Bronchial epithelial cell (primary cell): ENCODE data around the gene CDO1. TPM values are rescaled to one million over a fixed set of nuclear protein-coding genes. Genes with fewer than 3 reads are reported as not detected.

Experiments used
- DNase-seq: peaks from one replicate; pipeline ENCODE4 v3.0.0-alpha.2; 2010; ENCODE audit warnings: low read depth
- FAIRE-seq: peaks from 2 replicates; lab custom pipeline; 2011; peaks lifted over from hg19 to GRCh38; lab: Jason Lieb, UNC
- H3K27me3 ChIP-seq: 2 replicates; pipeline ENCODE4 v1.5.1; 2011; ENCODE audit warnings: low read length; ENCODE audit not compliant: control insufficient read depth, insufficient read depth
- H3K36me3 ChIP-seq: 2 replicates; pipeline ENCODE4 v1.5.1; 2011; ENCODE audit warnings: low read length; ENCODE audit not compliant: control insufficient read depth, insufficient read depth
- H3K4me3 ChIP-seq: 2 replicates; pipeline ENCODE4 v1.5.1; 2011; ENCODE audit warnings: mild to moderate bottlenecking, low read depth, low read length, control low read depth
- total RNA-seq: library from RNA; depleted of rRNA; stranded (reverse); fragments of >200 nt; gene quantifications from 2 replicates; pipeline ENCODE4 v1.2.1, GENCODE V29; 2014
- TF ChIP-seq, protein P1 (sequence below): IDR thresholded peaks from 2 replicates; pipeline ENCODE4 v1.5.1; 2011; ENCODE audit warnings: mild to moderate bottlenecking, moderate library complexity, low read length, control low read depth, inconsistent platforms; ENCODE audit not compliant: insufficient read depth, severe bottlenecking

CDO1 gene
- total RNA-seq, 1 donor from 2014 or later, result not detected

DNA sequence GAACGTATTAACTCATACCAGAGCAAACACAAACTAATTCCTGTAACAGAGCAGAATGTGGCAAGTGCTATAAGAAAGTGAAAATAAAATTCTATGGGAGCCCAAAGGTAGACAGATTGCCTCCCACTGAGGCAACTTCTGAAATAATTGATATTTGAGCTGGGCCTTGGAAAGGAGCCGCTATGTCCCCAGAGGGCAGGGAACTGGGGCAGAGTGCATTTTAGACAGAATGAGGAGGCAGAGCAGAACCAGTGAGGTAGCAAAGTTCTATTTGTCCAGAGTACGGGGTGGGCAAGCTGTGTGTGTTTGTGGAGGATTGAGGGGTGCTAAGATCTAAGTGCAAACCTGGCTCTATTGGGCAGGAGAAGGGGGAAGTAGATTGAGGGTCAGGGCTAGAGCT, 19.8 kb downstream of the CDO1 start:
- DNase-seq, result no peak
- FAIRE-seq, result no peak

DNA sequence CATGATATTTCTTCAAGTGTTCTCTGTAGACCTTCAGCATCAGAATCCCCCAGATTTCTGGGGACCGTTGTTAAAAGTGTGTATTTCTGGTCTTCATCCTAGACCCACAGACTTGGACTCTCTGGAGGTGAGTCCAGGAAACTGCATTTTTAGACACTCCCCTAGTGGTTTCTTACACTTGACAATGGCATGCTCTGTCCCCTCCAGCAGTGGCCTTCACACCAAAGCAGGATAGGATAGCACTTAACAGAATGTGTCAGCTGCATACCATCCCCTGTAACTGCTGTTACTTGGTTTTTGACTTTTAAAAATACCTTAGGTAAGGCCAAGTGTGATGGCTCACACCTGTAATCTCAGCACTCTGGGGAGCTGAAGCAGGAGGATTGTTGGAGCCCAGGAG, 20.8 kb downstream of the CDO1 start:
- no peaks in the 10 kb centered on the region for H3K36me3 ChIP-seq
- no peak overlapping the region for H3K4me3 ChIP-seq
- TF ChIP-seq, protein P1, sequence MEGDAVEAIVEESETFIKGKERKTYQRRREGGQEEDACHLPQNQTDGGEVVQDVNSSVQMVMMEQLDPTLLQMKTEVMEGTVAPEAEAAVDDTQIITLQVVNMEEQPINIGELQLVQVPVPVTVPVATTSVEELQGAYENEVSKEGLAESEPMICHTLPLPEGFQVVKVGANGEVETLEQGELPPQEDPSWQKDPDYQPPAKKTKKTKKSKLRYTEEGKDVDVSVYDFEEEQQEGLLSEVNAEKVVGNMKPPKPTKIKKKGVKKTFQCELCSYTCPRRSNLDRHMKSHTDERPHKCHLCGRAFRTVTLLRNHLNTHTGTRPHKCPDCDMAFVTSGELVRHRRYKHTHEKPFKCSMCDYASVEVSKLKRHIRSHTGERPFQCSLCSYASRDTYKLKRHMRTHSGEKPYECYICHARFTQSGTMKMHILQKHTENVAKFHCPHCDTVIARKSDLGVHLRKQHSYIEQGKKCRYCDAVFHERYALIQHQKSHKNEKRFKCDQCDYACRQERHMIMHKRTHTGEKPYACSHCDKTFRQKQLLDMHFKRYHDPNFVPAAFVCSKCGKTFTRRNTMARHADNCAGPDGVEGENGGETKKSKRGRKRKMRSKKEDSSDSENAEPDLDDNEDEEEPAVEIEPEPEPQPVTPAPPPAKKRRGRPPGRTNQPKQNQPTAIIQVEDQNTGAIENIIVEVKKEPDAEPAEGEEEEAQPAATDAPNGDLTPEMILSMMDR, result no peak
- no peak for FAIRE-seq
- DNase-seq, result no peak
- no peaks in the 10 kb centered on the region for H3K27me3 ChIP-seq

More for the DNA sequence above, 19.8 kb downstream of the CDO1 start:
- no peaks in the 10 kb centered on the region for H3K36me3 ChIP-seq
- TF ChIP-seq, protein P1, result no peak
- no peak overlapping the region for H3K4me3 ChIP-seq
- H3K27me3 ChIP-seq, result no peaks in the 10 kb centered on the region

DNA sequence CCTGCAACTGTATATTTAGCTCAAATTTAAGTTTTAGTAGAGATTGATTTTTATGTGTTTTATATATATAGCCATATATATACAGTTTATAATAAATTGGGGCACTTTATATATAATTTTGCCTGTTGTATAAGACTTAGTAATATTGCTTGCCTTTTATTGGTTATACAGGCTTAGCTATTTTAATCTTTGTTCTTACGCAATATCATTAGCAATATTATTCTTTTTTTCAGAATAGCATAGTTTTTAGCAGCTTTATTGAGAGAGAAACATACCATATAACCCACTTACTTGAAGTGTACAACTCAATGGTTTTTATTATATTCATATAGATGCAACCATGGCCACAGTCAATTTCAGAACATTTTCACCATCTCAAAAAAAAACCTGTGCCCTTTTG, 28.0 kb downstream of the CDO1 start:
- no peak for FAIRE-seq
- DNase-seq, result no peak
- H3K36me3 ChIP-seq, result no peaks in the 10 kb centered on the region
- no peaks in the 10 kb centered on the region for H3K27me3 ChIP-seq
- TF ChIP-seq, protein P1, result no peak
- no peak overlapping the region for H3K4me3 ChIP-seq

DNA sequence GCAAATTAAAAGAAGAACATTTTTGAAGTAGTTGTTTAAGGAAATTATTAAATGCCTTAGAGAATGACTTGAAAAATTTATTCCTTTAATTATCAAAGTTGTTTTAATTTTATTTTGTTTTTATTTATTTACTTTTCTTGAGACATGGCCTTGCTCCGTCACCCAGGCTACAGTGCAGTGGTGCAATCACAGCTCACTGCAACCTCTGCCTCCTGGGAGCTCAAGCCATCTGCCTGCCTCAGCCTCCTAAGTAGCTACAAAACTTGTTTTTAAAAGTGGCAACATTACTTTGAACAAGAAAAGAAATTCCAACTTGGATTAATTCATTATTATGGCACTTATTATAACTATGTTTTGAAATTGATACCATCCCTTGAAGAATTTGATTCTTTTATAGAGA, 29.0 kb downstream of the CDO1 start:
- TF ChIP-seq, protein P1, result no peak
- Histone ChIP-seq H3K4me3 (no peak overlapping the region), H3K27me3 (no peaks in the 10 kb centered on the region), H3K36me3 (no peaks in the 10 kb centered on the region)
- FAIRE-seq (no peak), DNase-seq (no peak)

DNA sequence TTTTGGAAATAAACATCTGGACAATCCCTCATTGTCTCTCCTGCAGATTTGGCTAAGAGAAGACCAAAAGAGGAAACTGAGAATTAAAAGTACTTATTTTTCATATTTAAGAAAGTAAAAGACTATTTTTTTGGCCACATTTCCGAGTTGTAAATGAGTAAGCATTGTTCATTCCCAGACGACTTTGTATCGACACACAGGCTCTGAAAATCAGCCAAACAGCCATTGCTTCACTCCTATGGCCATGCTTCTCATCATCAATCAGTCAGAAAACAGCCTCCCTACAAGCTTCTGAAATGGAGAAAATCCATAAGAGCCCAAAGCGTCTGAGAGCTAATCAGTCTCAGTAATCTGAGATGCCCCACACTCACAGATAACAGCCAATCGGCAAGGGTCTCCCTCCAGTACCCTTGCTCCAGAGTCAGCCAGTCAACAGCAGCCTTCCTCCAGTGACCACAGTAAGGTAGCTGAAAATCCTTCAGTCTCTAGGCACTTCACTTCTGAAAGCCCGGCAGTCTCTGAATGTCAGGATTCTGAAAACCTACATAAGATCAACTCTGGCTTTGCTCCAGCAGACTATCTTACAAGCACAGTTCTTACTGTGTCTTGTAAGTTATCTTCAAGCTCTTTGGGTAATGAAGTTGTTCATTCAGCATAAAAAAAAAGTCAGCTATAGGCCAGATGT, 30.9 kb downstream of the CDO1 start:
- no peaks in the 10 kb centered on the region for H3K36me3 ChIP-seq
- no peaks in the 10 kb centered on the region for H3K27me3 ChIP-seq
- H3K4me3 ChIP-seq, result no peak overlapping the region
- TF ChIP-seq, protein P1, result no peak
- DNase-seq, result no peak
- no peak for FAIRE-seq

DNA sequence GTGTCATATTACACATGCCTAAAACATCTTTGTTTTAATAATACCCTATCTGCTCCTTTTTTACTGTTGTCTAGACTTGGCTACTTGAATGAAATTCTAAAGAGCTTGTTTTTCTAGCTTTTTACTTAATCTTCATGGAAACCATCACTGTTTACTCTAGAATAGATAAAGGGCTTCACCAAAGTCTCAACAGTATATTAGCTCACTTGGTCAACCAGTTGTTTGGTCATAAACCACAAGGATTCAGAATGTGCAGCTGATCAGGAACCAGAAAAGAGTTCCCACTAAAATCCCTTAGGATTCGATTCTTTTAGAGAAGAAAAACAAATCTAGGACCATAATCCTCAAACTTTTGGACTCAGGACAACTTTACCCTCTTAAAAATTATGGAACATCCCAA, 38.0 kb downstream of the CDO1 start:
- H3K27me3 ChIP-seq, result no peaks in the 10 kb centered on the region
- DNase-seq (no peak), FAIRE-seq (no peak)
- no peaks in the 10 kb centered on the region for H3K36me3 ChIP-seq
- H3K4me3 ChIP-seq, result no peak overlapping the region
- TF ChIP-seq, protein P1, result no peak
